AG10803 (cell line): ENCODE data around the gene DDAH1.

Experiments used
- DNase-seq: peaks from one replicate; pipeline ENCODE4 v3.0.0; 2010; ENCODE audit warnings: low read depth
- H3K4me3 ChIP-seq: 2 replicates; pipeline ENCODE4 v1.5.1; 2011; ENCODE audit warnings: mild to moderate bottlenecking, low read length, control low read depth
- TF ChIP-seq, protein P1 (sequence below): conservative IDR thresholded peaks from 2 replicates; pipeline ENCODE4 v1.5.1; 2011; ENCODE audit warnings: mild to moderate bottlenecking, low read length, control low read depth, inconsistent platforms

DDAH1 gene

DNA sequence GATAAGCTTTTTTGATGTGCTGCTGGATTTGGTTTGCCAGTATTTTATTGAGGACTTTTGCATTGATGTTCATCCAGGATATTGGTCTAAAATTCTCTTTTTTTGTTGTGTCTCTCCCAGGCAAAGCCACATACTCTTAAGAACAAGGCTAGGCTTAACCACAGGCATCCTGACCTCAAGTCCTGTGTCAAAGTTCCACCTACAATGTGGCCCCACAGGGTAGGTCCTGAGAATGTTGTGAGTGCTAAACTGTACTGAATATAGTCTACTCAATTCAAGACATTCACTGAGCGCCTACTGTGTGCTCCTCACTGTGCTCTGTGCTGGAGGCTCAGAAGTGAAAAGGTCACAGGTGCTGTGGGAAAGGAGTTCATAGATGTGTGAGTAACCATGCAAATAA is 20.6 kb downstream of the DDAH1 start:
- H3K4me3 ChIP-seq, result no peak overlapping the region
- DNase-seq, result peak; percentile 50
- TF ChIP-seq, protein P1, sequence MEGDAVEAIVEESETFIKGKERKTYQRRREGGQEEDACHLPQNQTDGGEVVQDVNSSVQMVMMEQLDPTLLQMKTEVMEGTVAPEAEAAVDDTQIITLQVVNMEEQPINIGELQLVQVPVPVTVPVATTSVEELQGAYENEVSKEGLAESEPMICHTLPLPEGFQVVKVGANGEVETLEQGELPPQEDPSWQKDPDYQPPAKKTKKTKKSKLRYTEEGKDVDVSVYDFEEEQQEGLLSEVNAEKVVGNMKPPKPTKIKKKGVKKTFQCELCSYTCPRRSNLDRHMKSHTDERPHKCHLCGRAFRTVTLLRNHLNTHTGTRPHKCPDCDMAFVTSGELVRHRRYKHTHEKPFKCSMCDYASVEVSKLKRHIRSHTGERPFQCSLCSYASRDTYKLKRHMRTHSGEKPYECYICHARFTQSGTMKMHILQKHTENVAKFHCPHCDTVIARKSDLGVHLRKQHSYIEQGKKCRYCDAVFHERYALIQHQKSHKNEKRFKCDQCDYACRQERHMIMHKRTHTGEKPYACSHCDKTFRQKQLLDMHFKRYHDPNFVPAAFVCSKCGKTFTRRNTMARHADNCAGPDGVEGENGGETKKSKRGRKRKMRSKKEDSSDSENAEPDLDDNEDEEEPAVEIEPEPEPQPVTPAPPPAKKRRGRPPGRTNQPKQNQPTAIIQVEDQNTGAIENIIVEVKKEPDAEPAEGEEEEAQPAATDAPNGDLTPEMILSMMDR, result no peak

DNA sequence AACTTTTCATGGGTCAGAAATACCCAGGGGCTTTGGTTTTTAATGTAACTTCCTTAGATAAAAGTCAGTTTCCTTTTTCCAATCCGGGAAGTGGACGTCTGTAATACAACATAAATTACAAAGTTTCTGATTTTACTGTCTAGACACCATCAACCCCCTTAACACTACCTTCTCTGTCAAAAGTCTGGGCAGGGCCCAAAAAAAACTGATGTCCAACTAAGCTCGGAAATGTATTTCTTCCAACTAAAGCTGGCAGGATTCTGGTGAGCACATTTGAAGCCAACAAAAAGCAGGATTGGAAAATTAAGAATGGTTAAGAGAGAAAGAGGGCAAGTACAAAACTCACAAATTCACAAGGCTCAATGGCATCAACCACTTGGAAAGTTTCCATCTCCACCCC is 24.3 kb downstream of the DDAH1 start:
- TF ChIP-seq, protein P1, result no peak
- no peak overlapping the region for H3K4me3 ChIP-seq
- no peak for DNase-seq

DNA sequence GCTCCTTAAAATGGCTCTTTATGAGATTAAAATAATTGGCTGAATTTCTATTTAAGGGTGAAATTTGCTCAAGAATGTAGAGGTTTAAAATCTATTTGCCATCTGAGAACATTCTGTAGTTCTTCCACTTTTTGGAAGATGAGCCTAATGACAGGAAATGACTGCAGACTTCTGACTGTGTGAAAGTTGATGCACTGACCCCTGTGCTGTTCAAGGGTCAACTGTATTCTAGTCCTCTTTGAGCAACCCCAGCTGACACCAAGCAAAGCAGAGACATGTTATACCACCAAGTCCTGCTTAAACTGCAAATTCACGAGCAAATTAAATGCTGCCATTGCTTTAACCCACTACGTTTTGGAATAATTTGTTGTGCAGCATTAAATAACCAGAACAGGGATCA is 26.6 kb downstream of the DDAH1 start:
- TF ChIP-seq, protein P1, result no peak
- H3K4me3 ChIP-seq, result no peak overlapping the region
- peak; percentile 23 for DNase-seq

DNA sequence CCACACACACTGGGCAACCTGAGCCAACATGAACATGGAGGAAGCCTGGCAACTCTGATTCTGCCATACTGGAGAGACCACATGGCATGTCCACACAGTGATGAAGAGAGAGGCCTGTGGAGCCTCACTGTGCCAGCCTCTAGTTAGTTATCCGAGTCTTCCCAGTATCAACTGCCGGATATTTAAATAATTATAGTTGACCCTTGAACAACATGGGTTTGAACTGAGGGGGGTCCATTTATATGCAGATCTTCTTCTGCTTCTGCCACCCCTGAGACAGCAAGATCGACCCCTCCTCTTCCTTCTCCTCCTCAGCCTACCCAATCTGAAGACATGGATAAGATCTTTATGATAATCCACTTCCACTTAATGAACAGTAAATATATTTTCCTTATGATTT is 27.8 kb downstream of the DDAH1 start:
- TF ChIP-seq, protein P1, result no peak
- DNase-seq, result no peak
- H3K4me3 ChIP-seq, result no peak overlapping the region

DNA sequence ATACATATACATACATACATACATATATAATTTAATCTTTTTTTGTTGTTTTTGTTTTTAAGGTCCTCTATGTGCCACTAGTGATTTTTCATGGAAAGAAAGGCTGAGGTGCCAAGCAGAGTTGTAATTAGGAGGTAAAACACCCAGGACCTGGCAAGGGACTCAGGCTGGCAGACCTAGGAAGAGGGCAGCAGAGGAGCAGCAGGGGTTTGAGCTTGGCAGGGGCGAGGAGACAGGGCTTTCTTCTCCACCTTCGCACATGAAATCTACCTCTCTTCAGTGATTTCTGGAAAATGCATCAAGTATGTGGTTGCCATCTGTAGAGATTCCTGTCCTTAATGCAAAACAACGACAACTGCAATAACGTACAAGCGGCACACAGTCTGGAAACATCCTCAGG is 31.9 kb downstream of the DDAH1 start:
- TF ChIP-seq, protein P1, result no peak
- DNase-seq, result no peak
- no peak overlapping the region for H3K4me3 ChIP-seq

DNA sequence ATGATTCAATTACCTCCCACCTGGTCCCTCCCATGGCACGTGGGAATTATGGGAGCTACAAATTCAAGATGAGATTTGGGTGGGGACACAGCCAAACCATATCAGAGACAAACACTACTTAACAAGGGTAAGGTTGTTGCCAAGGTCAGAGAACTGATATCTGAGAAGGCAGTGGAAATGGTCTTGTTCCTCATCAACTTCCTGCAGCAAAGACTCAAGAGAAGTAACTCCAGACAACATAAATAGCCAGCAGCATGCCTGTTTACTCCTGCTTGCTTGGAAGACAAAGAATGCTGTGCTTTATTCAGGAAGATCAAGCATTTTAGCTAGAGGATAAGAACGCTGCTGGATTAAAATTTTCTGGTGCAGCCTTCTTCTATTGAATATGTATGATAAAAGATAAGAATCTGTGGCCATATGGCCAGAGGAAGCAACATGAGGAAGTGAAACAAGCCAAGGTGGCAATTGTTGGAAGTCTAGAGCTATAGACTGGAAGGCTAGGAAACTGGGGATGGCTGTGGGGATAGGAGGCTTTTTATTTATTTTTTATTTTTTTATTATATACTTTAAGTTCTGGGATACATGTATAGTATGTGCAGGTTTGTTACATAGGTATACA is 36.4 kb downstream of the DDAH1 start:
- TF ChIP-seq, protein P1, result no peak
- DNase-seq, result no peak

DNA sequence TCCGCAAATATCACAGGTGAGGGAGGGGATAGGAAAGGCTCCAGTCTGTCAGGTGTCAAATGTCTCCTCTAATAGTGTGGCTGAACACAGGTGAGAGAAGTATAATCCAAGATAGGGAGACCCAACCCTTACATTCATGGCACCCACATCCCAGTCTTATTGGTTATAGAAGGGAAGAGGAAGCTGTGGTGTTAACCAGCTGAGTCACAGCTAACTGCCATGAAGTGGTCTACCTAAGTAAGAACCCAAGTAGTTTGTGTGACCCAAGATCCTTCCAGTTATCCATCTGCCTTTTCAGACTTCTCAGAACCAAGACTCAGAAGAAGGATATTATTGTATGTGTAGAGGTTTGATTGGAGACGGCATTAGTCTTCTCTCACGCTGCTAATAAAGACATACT is 37.1 kb downstream of the DDAH1 start:
- TF ChIP-seq, protein P1, result no peak
- H3K4me3 ChIP-seq, result no peak overlapping the region

More for the DNA sequence above, 36.4 kb downstream of the DDAH1 start:
- H3K4me3 ChIP-seq, result no peak overlapping the region

More for the DNA sequence above, 37.1 kb downstream of the DDAH1 start:
- DNase-seq, result no peak
